ENCODE measurements around the gene SIK3.
A peak's percentile ranks its signal among the peaks of the same experiment; 100 is the strongest.

The SIK3 gene

DNA sequence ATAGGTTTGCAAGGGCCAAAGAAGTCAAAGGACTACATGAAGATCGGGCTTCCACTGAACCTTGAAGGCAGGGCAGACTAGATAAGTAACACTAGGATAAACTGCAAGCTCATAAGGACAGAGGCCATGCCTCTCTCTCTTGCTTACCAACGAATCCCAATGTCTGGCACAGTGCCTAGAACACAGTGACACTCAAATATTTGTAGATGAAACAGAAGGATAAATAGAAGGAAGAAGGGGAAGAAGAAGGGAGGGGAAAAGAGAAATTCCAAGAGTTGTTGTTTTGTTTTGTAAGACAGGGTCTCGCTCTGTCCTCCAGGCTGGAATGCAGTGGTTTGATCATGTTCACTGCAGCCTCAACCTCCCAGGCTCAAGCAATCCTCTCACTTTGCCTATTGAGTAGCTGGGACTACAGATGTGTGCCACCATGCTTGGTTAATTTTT, 26.9 kb downstream of the SIK3 start:
- H3K27ac ChIP-seq = peak overlapping the region; percentile 66
- TF ChIP-seq CTCF (IDR thresholded peaks at IDR 0.05) (no peak), ZFX (IDR thresholded peaks at IDR 0.05; ENCODE audit: borderline replicate concordance) (no peak)

GRCh38 chr11:117070016-117070415, 28.2 kb downstream of the SIK3 start:
- no peak for TF ChIP-seq ZFX (IDR thresholded peaks at IDR 0.05; ENCODE audit: borderline replicate concordance)
- TF ChIP-seq CTCF (IDR thresholded peaks at IDR 0.05) = no peak
- H3K27ac ChIP-seq = no peak overlapping the region

DNA sequence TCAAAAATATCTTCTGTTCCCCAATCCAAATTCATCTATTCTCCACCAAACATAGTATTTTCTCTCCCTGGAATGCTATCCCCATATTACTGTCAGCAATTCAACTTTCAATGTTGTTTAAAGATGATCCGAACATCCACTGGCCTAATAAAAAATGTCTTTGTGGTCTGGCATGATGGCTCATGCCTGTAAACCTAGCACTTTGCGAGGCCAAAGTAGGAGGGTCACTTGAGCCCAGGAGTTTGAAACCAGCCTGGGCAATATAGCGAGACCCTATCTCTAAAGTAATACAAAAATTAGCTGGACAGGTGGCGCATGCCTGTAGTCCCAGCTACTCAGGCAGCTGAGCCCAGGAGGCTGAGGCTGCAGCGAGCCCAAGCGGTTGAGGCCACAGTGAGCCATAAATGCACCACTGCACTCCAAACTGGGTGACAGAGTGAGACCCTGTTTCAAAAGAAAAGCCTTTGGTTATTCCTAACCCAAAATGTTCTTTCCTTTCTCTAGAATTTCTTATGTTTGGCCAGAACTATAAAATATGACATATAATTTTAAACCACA, 29.8 kb downstream of the SIK3 start:
- TF ChIP-seq ZFX (IDR thresholded peaks at IDR 0.05; ENCODE audit: borderline replicate concordance) (no peak), CTCF (IDR thresholded peaks at IDR 0.05) (no peak)
- no peak overlapping the region for H3K27ac ChIP-seq

DNA sequence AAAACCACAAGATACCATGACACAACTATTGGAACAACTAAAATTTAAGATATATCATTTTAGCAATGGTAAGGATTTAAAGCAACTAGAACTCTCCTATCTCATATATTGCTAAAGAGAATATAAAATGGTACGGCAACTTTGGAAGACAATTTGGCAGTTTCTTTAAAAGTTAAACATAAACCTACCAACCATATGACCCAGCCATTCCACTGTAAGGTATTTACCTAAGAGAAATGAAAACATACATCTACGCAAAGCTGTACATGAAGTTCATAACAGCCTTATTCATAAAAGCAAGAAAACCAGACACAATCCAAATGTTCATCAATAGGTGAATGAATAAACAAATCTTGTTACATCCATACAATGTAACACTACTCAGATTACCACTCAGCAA, 31.3 kb downstream of the SIK3 start:
- TF ChIP-seq CTCF (IDR thresholded peaks at IDR 0.05) (no peak), ZFX (IDR thresholded peaks at IDR 0.05; ENCODE audit: borderline replicate concordance) (no peak)
- no peak overlapping the region for H3K27ac ChIP-seq

- H3K27ac ChIP-seq = no peak overlapping the region
- TF ChIP-seq CTCF (IDR thresholded peaks at IDR 0.05) = no peak
- TF ChIP-seq ZFX (IDR thresholded peaks at IDR 0.05; ENCODE audit: borderline replicate concordance) = no peak
These were observed 34.0 kb downstream of the SIK3 start for GRCh38 chr11:117064275-117064674.

DNA sequence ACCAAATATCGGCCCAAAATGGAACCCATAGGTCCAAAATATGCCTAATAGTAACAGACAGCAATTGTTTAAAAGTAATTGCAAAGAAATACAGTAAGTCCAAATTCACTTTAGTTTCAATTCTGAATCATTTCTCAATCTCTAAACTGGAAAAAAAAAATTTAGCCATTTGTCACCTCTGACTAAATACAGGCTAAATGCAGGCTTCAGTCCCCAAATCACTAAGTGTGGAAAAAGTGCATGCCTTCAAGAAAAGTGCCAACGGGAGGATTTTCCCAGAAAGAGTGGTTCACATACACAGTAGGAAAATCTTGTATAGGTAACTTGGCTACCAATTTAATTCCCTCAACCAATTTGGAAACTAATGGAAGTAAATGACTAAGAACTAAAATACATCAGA, 35.7 kb downstream of the SIK3 start:
- no peak for TF ChIP-seq CTCF (IDR thresholded peaks at IDR 0.05)
- H3K27ac ChIP-seq = no peak overlapping the region

GRCh38 chr11:117061256-117061655, 37.0 kb downstream of the SIK3 start:
- TF ChIP-seq ZFX (IDR thresholded peaks at IDR 0.05; ENCODE audit: borderline replicate concordance) = no peak
- H3K27ac ChIP-seq = no peak overlapping the region

DNA sequence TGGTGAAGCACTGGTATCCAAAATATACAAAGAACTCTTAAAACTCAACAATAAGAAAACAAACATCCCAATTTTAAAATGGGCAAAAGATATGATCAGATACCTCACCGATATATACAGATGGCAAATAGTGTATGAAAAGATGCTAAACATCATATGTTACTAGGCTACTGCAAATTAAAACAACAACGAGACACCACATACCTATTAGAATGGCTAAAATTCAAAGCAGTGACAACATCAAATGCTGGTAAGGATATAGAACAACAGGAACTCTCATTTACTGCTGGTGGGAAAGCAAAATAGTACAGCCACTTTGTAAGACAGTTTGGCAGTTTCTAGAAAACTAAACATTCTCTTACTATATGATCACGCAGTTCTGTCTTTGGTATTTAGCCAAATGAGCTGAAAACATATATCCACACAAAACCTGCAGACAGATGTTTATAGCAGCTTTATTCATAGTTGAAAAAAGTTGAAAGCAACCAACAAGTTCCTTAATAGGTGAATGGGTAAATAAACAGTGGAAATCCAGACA, 38.5 kb downstream of the SIK3 start:
- H3K27ac ChIP-seq = no peak overlapping the region
- TF ChIP-seq CTCF (IDR thresholded peaks at IDR 0.05) = no peak
- TF ChIP-seq ZFX (IDR thresholded peaks at IDR 0.05; ENCODE audit: borderline replicate concordance) = no peak
